ENCODE data around the gene PRKG1.

Gene PRKG1

GRCh38 chr10:52256832-52257691 lies 1182.8 kb downstream of the PRKG1 start:
- DNase-seq, result no peak

GRCh38 chr10:52257692-52258075 lies 1183.4 kb downstream of the PRKG1 start:
- no peak for DNase-seq

GRCh38 chr10:52258799-52259425 lies 1184.6 kb downstream of the PRKG1 start:
- DNase-seq, result no peak

- no peak for DNase-seq
Measured at GRCh38 chr10:52259426-52259812, 1185.1 kb downstream of the PRKG1 start.

GRCh38 chr10:52261362-52261761 lies 1187.1 kb downstream of the PRKG1 start:
- no peak for DNase-seq

- DNase-seq, result no peak
Measured at GRCh38 chr10:52265131-52265926, 1191.0 kb downstream of the PRKG1 start.

- no peak for DNase-seq
Measured at GRCh38 chr10:52266858-52267257, 1192.6 kb downstream of the PRKG1 start.

GRCh38 chr10:52268790-52269189 lies 1194.5 kb downstream of the PRKG1 start:
- DNase-seq, result no peak

- no peak for DNase-seq
Measured at GRCh38 chr10:52269233-52269632, 1194.9 kb downstream of the PRKG1 start.

- no peak for DNase-seq
Measured at GRCh38 chr10:52276163-52276562, 1201.9 kb downstream of the PRKG1 start.

- DNase-seq, result no peak
Measured at GRCh38 chr10:52276986-52277385, 1202.7 kb downstream of the PRKG1 start.

GRCh38 chr10:52279546-52279945 lies 1205.3 kb downstream of the PRKG1 start:
- no peak for DNase-seq

- DNase-seq, result no peak
Measured at GRCh38 chr10:52280051-52280450, 1205.8 kb downstream of the PRKG1 start.

- DNase-seq, result no peak
Measured at GRCh38 chr10:52283174-52283573, 1208.9 kb downstream of the PRKG1 start.

- DNase-seq, result no peak
Measured at GRCh38 chr10:52284416-52285013, 1210.2 kb downstream of the PRKG1 start.

- no peak for DNase-seq
Measured at GRCh38 chr10:52287866-52288265, 1213.6 kb downstream of the PRKG1 start.

GRCh38 chr10:52297747-52298146 lies 1223.5 kb downstream of the PRKG1 start:
- no peak for DNase-seq

GRCh38 chr10:52300599-52301277 lies 1226.5 kb downstream of the PRKG1 start:
- DNase-seq, result no peak

- DNase-seq, result peak; percentile 23
Measured at GRCh38 chr10:52308251-52309031, 1234.2 kb downstream of the PRKG1 start.

- no peak for DNase-seq
Measured at GRCh38 chr10:52312942-52313255, 1238.6 kb downstream of the PRKG1 start.

GRCh38 chr10:52313256-52313932 lies 1239.1 kb downstream of the PRKG1 start:
- DNase-seq, result no peak
